ENCODE results near the gene FYCO1. TPM values are rescaled to one million over a fixed set of nuclear protein-coding genes. Genes with fewer than 3 reads are reported as not detected.

FYCO1 gene
- polyA plus RNA-seq, 2 of the 4 experiments (the other 2 are of a cell fraction): 3.7 to 4.4 TPM

- no peak for TF ChIP-seq HMGXB4 (CRISPR knock-in tag; IDR thresholded peaks at IDR 0.05; ENCODE audit: borderline replicate concordance)
- TF ChIP-seq ZC3H11A (IDR thresholded peaks at IDR 0.05): no peak
- no peak for TF ChIP-seq CEBPB (IDR thresholded peaks at IDR 0.05)
- no peak for TF ChIP-seq SMC3 (IDR thresholded peaks at IDR 0.05)
- TF ChIP-seq ZFP36 (IDR thresholded peaks at IDR 0.05; ENCODE audit: borderline replicate concordance, partially characterized antibody): no peak
- no peak for TF ChIP-seq RAD21 (conservative IDR thresholded peaks at IDR 0.05 in 1 of 2, IDR thresholded peaks at IDR 0.05 in 1 of 2)
Observed at GRCh38 chr3:45983770-45984169, 11.9 kb downstream of the FYCO1 start (continued).

DNA sequence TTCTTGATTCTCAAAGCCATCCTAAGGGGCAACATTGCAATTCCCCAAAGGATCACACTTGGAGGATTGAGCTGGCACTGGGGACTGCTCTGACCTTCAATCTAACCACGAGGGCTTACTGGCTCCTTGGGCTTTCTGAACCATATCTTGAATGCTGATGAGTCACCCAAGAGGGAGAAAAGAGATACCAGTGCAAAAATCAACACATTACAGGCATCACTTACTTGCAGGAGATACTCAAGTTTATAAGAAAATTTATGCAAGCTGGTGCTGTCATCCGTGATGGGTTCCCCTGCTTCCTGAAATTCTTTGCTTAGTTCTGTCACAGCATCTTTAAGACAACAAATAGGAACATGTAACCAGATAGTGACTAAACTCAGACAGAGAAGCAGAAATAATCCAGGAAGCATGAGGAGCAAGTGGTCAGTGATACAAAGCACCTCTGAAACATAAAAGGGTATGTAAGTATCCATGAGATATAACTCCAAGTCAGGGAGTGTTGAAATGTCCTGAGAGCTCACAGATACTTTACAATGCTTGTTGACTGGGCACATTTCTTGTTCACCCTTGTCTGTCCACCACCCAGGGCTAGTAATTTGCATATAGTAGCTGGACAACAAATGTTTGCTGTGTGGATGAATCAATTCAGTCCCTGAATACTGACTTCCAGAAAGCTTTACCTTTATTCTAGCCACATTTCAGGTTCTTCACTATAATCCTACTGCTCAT, 14.1 kb downstream of the FYCO1 start:
- no peak for DNase-seq (ENCODE audit: low read depth in 1 of 2, low spot score in 1 of 2)
- FAIRE-seq: no peak
- WGBS (ENCODE audit: missing lambda C conversion rate): 54% methylated on average over 2 of the region's 2 CpGs
- ChIA-PET CTCF (interaction anchor here (1.3 kb wide), 1 partner anchor 97 kb away, joined by 3 read pairs; no protein-coding TSS in a partner anchor), POLR2A (no interaction called here)
- Histone ChIP-seq H3K9me3 (no peaks in the 10 kb centered on the region), H3K4me2 (no peak overlapping the region), H3K4me3 (no peak overlapping the region), H3K27ac (no peak overlapping the region), H3K4me1 (peaks cover 14% of the 10 kb centered on the region)
- TF ChIP-seq RCOR1 (IDR thresholded peaks at IDR 0.05; ENCODE audit: low read depth, low read length) (no peak), ZC3H11A (IDR thresholded peaks at IDR 0.05) (no peak)
- ATAC-seq: no peak

- no peak overlapping the region for H3K27ac ChIP-seq
- no peaks in the 10 kb centered on the region for H3K9me3 ChIP-seq
- 91% methylated on average over 2 of the region's 2 CpGs for WGBS (ENCODE audit: missing lambda C conversion rate)
- no peak for DNase-seq (ENCODE audit: low read depth in 1 of 2, low spot score in 1 of 2)
- ChIA-PET POLR2A (no interaction called here), CTCF (interaction anchor here (0.7 to 1.4 kb wide), 2 partner anchors 44 to 228 kb away, joined by 3 read pairs; partner anchors contain the start of gene CCR1)
- no peak for ATAC-seq
- peaks cover 7% of the 10 kb centered on the region for H3K4me1 ChIP-seq
- no peak for FAIRE-seq
- no peak for TF ChIP-seq HDAC2 (IDR thresholded peaks at IDR 0.05)
- no peak for TF ChIP-seq TP53 (CRISPR knock-in tag; IDR thresholded peaks at IDR 0.05)
- TF ChIP-seq EHMT2 (IDR thresholded peaks at IDR 0.05; ENCODE audit: low read depth): no peak
- no peak for TF ChIP-seq FOSB (CRISPR knock-in tag; IDR thresholded peaks at IDR 0.05)
- no peak for TF ChIP-seq ZSCAN20 (CRISPR knock-in tag; IDR thresholded peaks at IDR 0.05)
- no peak for TF ChIP-seq ZC3H11A (IDR thresholded peaks at IDR 0.05)
- no peak for TF ChIP-seq HES2 (IDR thresholded peaks at IDR 0.05)
- H3K4me2 ChIP-seq: no peak overlapping the region
- no peak overlapping the region for H3K4me3 ChIP-seq
Observed at GRCh38 chr3:45980819-45981218, 14.8 kb downstream of the FYCO1 start.

GRCh38 chr3:45980229-45980813, 15.3 kb downstream of the FYCO1 start:
- Histone ChIP-seq H3K4me2 (no peak overlapping the region), H3K4me3 (no peak overlapping the region), H3K27ac (no peak overlapping the region), H3K4me1 (peaks cover 2% of the 10 kb centered on the region), H3K9me3 (no peaks in the 10 kb centered on the region)
- FAIRE-seq: no peak
- no peak for ATAC-seq
- no peak for TF ChIP-seq NPAS2 (CRISPR knock-in tag; IDR thresholded peaks at IDR 0.05; ENCODE audit: borderline replicate concordance)
- no peak for TF ChIP-seq MAZ (IDR thresholded peaks at IDR 0.05; ENCODE audit: borderline replicate concordance, low read depth, low read length)
- no peak for TF ChIP-seq RNF2 (IDR thresholded peaks at IDR 0.05; ENCODE audit: borderline replicate concordance, low read depth)
- TF ChIP-seq HDAC2 (IDR thresholded peaks at IDR 0.05): no peak
- TF ChIP-seq ELK1 (IDR thresholded peaks at IDR 0.05; ENCODE audit: low read depth, low read length): no peak
- TF ChIP-seq, protein P1, sequence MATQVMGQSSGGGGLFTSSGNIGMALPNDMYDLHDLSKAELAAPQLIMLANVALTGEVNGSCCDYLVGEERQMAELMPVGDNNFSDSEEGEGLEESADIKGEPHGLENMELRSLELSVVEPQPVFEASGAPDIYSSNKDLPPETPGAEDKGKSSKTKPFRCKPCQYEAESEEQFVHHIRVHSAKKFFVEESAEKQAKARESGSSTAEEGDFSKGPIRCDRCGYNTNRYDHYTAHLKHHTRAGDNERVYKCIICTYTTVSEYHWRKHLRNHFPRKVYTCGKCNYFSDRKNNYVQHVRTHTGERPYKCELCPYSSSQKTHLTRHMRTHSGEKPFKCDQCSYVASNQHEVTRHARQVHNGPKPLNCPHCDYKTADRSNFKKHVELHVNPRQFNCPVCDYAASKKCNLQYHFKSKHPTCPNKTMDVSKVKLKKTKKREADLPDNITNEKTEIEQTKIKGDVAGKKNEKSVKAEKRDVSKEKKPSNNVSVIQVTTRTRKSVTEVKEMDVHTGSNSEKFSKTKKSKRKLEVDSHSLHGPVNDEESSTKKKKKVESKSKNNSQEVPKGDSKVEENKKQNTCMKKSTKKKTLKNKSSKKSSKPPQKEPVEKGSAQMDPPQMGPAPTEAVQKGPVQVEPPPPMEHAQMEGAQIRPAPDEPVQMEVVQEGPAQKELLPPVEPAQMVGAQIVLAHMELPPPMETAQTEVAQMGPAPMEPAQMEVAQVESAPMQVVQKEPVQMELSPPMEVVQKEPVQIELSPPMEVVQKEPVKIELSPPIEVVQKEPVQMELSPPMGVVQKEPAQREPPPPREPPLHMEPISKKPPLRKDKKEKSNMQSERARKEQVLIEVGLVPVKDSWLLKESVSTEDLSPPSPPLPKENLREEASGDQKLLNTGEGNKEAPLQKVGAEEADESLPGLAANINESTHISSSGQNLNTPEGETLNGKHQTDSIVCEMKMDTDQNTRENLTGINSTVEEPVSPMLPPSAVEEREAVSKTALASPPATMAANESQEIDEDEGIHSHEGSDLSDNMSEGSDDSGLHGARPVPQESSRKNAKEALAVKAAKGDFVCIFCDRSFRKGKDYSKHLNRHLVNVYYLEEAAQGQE (IDR thresholded peaks at IDR 0.05): no peak
- TF ChIP-seq GATA3 (IDR thresholded peaks at IDR 0.05; ENCODE audit: borderline replicate concordance): no peak
- TF ChIP-seq KDM5A (IDR thresholded peaks at IDR 0.05): no peak
- no peak for TF ChIP-seq FOSB (CRISPR knock-in tag; IDR thresholded peaks at IDR 0.05)
- no peak for TF ChIP-seq NFE2L2 (conservative IDR thresholded peaks at IDR 0.05; ENCODE audit: low read length)
- TF ChIP-seq FOSL2 (IDR thresholded peaks at IDR 0.05): no peak
- no peak for TF ChIP-seq FOSL2 (CRISPR knock-in tag; IDR thresholded peaks at IDR 0.05)
- no peak for TF ChIP-seq EHMT2 (IDR thresholded peaks at IDR 0.05; ENCODE audit: low read depth)
- no peak for TF ChIP-seq PHF8 (IDR thresholded peaks at IDR 0.05; ENCODE audit: borderline replicate concordance, low read depth)
- ChIA-PET CTCF (interaction anchor here (0.7 to 1.4 kb wide), 3 partner anchors 10 to 228 kb away, joined by 3 to 5 read pairs (median 3); partner anchors contain the start of gene CCR1), POLR2A (no interaction called here)
- DNase-seq (ENCODE audit: low read depth in 1 of 2, low spot score in 1 of 2): no peak
- 88% methylated on average over 7 of the region's 7 CpGs for WGBS (ENCODE audit: missing lambda C conversion rate)

All from A549 (cell line).